Measurements from ENCODE around the gene OPTN.
"Not testable (repeated sequence)": the region's sequence is repeated elsewhere in the genome, so short reads cannot be mapped to it uniquely, and the experiment has no call there.

The OPTN gene

DNA sequence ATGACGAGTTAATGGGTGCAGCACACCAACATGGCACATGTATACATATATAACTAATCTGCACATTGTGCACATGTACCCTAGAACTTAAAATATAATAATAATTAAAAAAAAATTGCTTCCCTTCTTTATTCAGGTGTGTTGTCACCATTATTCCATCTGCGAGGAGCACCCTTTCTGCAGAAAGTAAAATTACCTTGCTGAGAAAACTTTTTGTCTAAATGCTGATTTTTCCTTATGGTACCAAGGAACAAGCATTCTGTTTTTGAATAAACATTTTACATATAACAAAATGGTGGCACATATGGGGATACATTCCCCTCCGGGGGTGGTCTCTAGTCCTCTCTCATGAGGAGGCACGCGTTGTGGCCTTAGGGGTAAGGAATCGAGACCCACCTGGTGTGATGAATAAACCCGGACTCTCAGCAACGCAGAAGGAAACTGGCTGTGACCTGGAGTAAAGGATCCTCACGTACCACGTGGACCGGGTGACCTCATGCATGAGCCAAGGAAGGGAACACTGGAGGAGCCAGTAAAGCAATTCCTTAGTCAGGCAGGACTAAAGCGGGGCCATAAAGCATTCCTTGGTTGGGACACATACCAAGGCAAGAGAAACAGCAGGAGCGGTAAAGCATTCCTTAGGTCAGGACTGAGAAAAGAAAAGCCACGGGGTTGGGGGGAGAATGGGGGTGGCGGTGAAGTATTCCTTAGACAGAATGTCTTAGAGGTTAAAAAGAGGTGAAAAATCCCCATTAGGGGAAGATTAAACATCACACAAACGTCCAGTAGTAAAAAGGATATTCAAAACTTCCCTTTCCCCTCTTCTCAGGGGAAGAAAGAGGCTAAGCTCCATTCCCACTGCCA lies 20.8 kb upstream of the OPTN start:
- TF ChIP-seq, protein P1, sequence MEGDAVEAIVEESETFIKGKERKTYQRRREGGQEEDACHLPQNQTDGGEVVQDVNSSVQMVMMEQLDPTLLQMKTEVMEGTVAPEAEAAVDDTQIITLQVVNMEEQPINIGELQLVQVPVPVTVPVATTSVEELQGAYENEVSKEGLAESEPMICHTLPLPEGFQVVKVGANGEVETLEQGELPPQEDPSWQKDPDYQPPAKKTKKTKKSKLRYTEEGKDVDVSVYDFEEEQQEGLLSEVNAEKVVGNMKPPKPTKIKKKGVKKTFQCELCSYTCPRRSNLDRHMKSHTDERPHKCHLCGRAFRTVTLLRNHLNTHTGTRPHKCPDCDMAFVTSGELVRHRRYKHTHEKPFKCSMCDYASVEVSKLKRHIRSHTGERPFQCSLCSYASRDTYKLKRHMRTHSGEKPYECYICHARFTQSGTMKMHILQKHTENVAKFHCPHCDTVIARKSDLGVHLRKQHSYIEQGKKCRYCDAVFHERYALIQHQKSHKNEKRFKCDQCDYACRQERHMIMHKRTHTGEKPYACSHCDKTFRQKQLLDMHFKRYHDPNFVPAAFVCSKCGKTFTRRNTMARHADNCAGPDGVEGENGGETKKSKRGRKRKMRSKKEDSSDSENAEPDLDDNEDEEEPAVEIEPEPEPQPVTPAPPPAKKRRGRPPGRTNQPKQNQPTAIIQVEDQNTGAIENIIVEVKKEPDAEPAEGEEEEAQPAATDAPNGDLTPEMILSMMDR (IDR thresholded peaks at IDR 0.05): no peak
- DNase-seq (ENCODE audit: low spot score): no peak

GRCh38 chr10:13079776-13080050 lies 20.2 kb upstream of the OPTN start:
- no peak overlapping the region for H3K4me3 ChIP-seq
- no peak overlapping the region for H3K27ac ChIP-seq
- TF ChIP-seq, protein P1 (IDR thresholded peaks at IDR 0.05): no peak
- no peak for DNase-seq (ENCODE audit: low spot score)

More for the DNA sequence above, 20.8 kb upstream of the OPTN start:
- no peak overlapping the region for H3K27ac ChIP-seq
- H3K4me3 ChIP-seq: no peak overlapping the region

DNA sequence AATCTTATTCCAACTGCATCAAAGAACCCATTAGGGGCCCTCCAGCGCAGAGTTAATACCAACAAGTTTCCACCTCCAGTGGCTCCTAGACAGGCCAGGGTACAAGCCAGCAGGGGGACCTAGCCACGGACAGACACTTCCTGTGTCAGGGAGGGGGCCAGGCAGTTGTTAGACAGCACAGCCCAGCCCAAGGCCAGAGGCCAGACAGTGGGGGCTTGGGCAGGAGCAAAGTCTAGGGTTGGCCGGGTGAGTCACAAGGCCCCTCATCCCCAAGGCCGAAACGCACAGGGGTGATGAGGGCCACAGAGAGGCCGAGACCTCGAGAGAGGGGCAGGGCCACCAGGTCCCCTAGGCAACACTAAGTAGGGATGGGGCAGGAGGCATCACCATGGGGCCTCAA lies 19.3 kb upstream of the OPTN start:
- DNase-seq (ENCODE audit: low spot score): no peak
- no peak overlapping the region for H3K4me3 ChIP-seq
- TF ChIP-seq, protein P1 (IDR thresholded peaks at IDR 0.05): no peak
- H3K27ac ChIP-seq: no peak overlapping the region

DNA sequence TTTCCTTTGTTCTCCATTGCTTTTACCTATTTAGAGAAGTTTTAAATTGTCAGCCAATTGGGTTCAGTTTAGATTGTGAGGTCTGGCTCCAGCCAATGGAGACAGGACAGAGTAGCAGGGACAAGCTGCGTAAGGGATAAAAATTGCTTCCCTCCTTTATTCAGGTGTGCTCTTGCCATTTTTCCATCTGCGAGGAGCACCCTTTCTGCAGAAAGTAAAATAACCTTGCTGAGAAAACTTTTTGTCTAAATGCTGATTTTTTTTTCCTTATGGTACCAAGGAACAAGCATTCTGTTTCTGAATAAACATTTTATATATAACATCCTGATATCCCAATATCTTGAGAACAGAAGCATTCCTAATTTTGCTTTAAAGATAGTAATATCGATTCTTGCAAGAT lies 16.3 kb upstream of the OPTN start:
- not testable (repeated sequence) for DNase-seq (ENCODE audit: low spot score); H3K27ac ChIP-seq; H3K4me3 ChIP-seq

DNA sequence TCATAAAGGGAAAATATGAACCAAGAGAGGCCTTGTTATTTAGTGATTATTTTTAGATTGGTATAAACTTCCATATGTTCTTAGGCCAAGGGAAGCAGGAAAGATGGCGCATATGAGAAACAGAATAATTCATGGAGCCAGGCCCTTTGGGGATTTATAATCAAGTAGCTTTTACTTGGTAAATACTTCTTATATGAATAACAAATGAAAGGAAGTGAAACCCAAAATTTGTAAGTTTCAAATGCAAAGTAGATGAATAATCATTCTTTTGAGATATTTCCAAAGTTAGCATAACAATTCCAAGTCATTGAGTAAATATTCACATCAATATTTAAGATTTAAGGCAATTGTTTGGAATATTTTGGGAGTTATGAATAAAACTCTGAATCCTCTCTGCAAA lies 13.9 kb upstream of the OPTN start:
- TF ChIP-seq, protein P1 (IDR thresholded peaks at IDR 0.05): no peak
- no peak overlapping the region for H3K4me3 ChIP-seq
- DNase-seq (ENCODE audit: low spot score): no peak
- H3K27ac ChIP-seq: no peak overlapping the region

DNA sequence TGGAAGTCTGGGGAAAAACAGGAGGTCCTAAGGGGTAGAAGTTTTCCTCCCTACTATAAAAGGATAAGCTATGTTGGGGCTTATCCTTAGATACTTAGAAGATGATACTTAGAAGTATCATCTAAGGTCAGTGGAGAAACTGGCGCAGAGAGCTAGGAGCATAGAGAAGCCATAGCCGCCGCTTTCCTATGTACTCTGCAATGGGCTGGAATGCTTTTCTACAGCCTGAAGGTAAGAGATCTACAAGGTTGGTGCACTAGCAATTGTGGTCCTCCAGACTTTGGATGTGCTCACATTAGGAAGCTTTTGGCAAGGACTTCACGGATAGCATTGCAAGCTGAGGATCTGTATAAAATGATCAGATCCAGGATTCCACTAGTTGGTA lies 12.4 kb upstream of the OPTN start:
- peak overlapping the region; percentile 58 to 60 for H3K27ac ChIP-seq
- TF ChIP-seq, protein P1 (IDR thresholded peaks at IDR 0.05): no peak
- no peak for DNase-seq (ENCODE audit: low spot score)
- no peak overlapping the region for H3K4me3 ChIP-seq

DNA sequence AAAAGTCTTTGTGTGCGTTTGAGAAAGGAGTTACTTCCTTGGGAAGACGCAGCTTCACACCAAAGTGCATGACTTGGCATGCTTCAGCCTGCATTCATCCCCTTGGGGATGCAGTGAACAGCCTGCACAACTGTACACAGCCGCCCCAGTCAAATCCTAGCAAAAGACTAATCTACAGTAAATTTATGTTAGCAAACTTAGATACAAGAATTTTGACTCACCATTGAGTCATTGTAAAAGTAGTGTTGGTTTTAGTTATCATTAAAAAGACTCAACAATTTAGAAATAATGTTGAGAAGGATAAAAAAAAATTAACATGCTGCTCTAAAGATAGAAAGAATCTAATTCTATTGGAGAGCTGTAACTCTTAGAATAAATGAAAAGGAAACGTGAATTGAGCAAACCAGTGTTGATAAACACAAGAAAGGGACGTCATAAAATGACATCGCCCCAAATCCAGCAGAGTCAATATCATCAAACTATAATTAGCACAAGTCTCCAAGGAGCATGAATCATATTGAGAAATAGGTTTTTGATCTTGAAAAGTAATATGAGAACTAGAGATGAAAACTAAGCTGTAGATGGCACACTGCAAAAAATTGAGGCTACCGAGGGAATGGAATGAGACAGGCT lies 11.9 kb upstream of the OPTN start:
- Histone ChIP-seq H3K27ac (peak overlapping the region; percentile 58 to 60), H3K4me3 (no peak overlapping the region)
- DNase-seq (ENCODE audit: low spot score): no peak
- TF ChIP-seq, protein P1 (IDR thresholded peaks at IDR 0.05): no peak

All from coronary artery (tissue), 2 donors.